Endothelial cell of umbilical vein (primary cell): ENCODE measurements around the gene SLC25A13. TPM values are rescaled to one million over a fixed set of nuclear protein-coding genes. Genes with fewer than 3 reads are reported as not detected.

ENCODE experiments used
- BruUV-seq: library from RNA; stranded (reverse); fragments of 400-500 nt; replicated peaks from 2 replicates; lab custom pipeline; 2021; lab: Mats Ljungman, UMichigan
- CTCF ChIA-PET: fragments of 300-600, 350-600 bp; sonication (Branson Sonifier 250); formaldehyde crosslinking; loops from one replicate; lab custom pipeline; 2021; ENCODE audit warnings: antibody characterized with exemption, inconsistent platforms; lab: Charles Lee
- POLR2A ChIA-PET: fragments of 300-600, 350-600 bp; sonication (Branson Sonifier 250); formaldehyde crosslinking; loops from one replicate; lab custom pipeline; 2021; ENCODE audit warnings: antibody characterized with exemption, inconsistent platforms; lab: Charles Lee
- DNase-seq: peaks from one replicate; pipeline ENCODE4 v3.0.0-alpha.2; 2011; ENCODE audit warnings: low read depth, low spot score
- FAIRE-seq: peaks from 2 replicates; lab custom pipeline; 2011; peaks lifted over from hg19 to GRCh38; lab: Jason Lieb, UNC
- H2AFZ ChIP-seq: 2 replicates; pipeline ENCODE4 v1.6.0; 2012; ENCODE audit warnings: low read depth, low read length, control low read depth, inconsistent platforms
- H3K27ac ChIP-seq: 2 replicates; pipeline ENCODE4 v1.5.1; 2011; ENCODE audit warnings: low read depth, mild to moderate bottlenecking, control low read depth, low read length, moderate library complexity; ENCODE audit not compliant: insufficient read depth
- H3K27me3 ChIP-seq, 2 experiments: 2 replicates each; pipeline versions ENCODE4 v1.6.0 to v1.6.1; 2011; ENCODE audit warnings: low read length in 2 of 2, mixed read lengths in 1 of 2; ENCODE audit not compliant: control insufficient read depth in 2 of 2, insufficient read depth in 2 of 2
- H3K36me3 ChIP-seq, 2 experiments: 2 replicates in 1 of 2; 3 replicates in 1 of 2; pipeline ENCODE4 v1.5.1; 2011; ENCODE audit warnings: low read length in 2 of 2, mild to moderate bottlenecking in 1 of 2, moderate library complexity in 1 of 2; ENCODE audit not compliant: control insufficient read depth in 2 of 2, insufficient read depth in 2 of 2; ENCODE audit errors: extremely low read depth in 1 of 2
- H3K4me1 ChIP-seq: 3 replicates; pipeline ENCODE4 v1.5.1; 2011; ENCODE audit warnings: mild to moderate bottlenecking, low read length; ENCODE audit not compliant: control insufficient read depth, insufficient read depth; ENCODE audit errors: extremely low read depth
- H3K4me2 ChIP-seq: 2 replicates; pipeline ENCODE4 v1.6.1; 2011; ENCODE audit warnings: low read length, control low read depth, mixed read lengths; ENCODE audit not compliant: insufficient read depth
- H3K4me3 ChIP-seq, 3 experiments: fragments of 200-600 bp in 1 of 3; sonication (generic), shearing (Covaris generic) in 1 of 3; replicated peaks in 1 of 3; 2 replicates each; pipeline ENCODE4 v1.5.1; 2011 to 2016; ENCODE audit warnings: control low read depth in 3 of 3, low read length in 3 of 3, mild to moderate bottlenecking in 2 of 3, inconsistent platforms in 1 of 3, low read depth in 1 of 3, moderate library complexity in 1 of 3; ENCODE audit not compliant: insufficient read depth in 1 of 3
- H3K79me2 ChIP-seq: 2 replicates; pipeline ENCODE4 v1.6.0; 2012; ENCODE audit warnings: low read length, inconsistent platforms; ENCODE audit not compliant: control insufficient read depth, insufficient read depth
- H3K9ac ChIP-seq: replicated peaks from 2 replicates; pipeline ENCODE3; 2011; ENCODE audit warnings: low read length, control low read depth; ENCODE audit not compliant: insufficient read depth; ENCODE audit errors: extremely low read depth
- H3K9me1 ChIP-seq: replicated peaks from 3 replicates; pipeline ENCODE4 v1.6.0; 2011; ENCODE audit warnings: mild to moderate bottlenecking, low read length; ENCODE audit not compliant: control insufficient read depth, insufficient read depth; ENCODE audit errors: extremely low read depth
- H3K9me3 ChIP-seq: replicated peaks from 2 replicates; pipeline ENCODE4 v1.5.1; 2012; ENCODE audit warnings: low read length, inconsistent platforms; ENCODE audit not compliant: control insufficient read depth, insufficient read depth
- H4K20me1 ChIP-seq: replicated peaks from 2 replicates; pipeline ENCODE3; 2011; ENCODE audit warnings: mild to moderate bottlenecking, low read length; ENCODE audit not compliant: control insufficient read depth, insufficient read depth; ENCODE audit errors: extremely low read depth
- CTCF ChIP-seq, 2 donors: IDR thresholded peaks; 1 replicate in 1 of 2; 2 replicates in 1 of 2; pipeline ENCODE4 v1.5.1; 2011; ENCODE audit warnings: low read length in 2 of 2, mild to moderate bottlenecking in 2 of 2, moderate library complexity in 2 of 2, control low read depth in 1 of 2, inconsistent platforms in 1 of 2, low read depth in 1 of 2; ENCODE audit not compliant: insufficient read depth in 1 of 2; ENCODE audit errors: extremely low read depth in 1 of 2
- EZH2 ChIP-seq: IDR thresholded peaks from 2 replicates; pipeline ENCODE4 v1.6.1; 2012; ENCODE audit warnings: borderline replicate concordance, low read depth, mild to moderate bottlenecking, moderate library complexity, low read length, inconsistent platforms; ENCODE audit not compliant: severe bottlenecking
- FOS ChIP-seq: IDR thresholded peaks from 2 replicates; pipeline ENCODE4 v1.6.1; 2011; ENCODE audit warnings: mild to moderate bottlenecking, low read length, moderate library complexity, borderline replicate concordance; ENCODE audit not compliant: insufficient read depth
- GATA2 ChIP-seq: IDR thresholded peaks from 2 replicates; pipeline ENCODE4 v1.7.0; 2011; ENCODE audit warnings: low read depth, mild to moderate bottlenecking, moderate library complexity, mixed read lengths, low read length; ENCODE audit not compliant: insufficient read length, insufficient read depth
- JUN ChIP-seq: IDR thresholded peaks from 2 replicates; pipeline ENCODE4 v1.6.1; 2011; ENCODE audit warnings: borderline replicate concordance, low read depth; ENCODE audit not compliant: insufficient read length, insufficient read depth
- MAX ChIP-seq: IDR thresholded peaks from 2 replicates; pipeline ENCODE4 v1.6.1; 2011; ENCODE audit not compliant: insufficient read depth, insufficient read length
- MYC ChIP-seq: IDR thresholded peaks from one replicate; pipeline ENCODE4 v1.6.1; 2011; ENCODE audit warnings: mild to moderate bottlenecking, low read depth, low read length
- POLR2A ChIP-seq: IDR thresholded peaks from 2 replicates; pipeline ENCODE4 v1.6.1; 2012; ENCODE audit warnings: low read depth, mild to moderate bottlenecking, control low read depth, low read length
- POLR2AphosphoS5 ChIP-seq: IDR thresholded peaks from 2 replicates; pipeline ENCODE4 v1.6.1; 2012; ENCODE audit warnings: low read depth, mild to moderate bottlenecking, control low read depth, low read length, moderate library complexity; ENCODE audit not compliant: insufficient read depth
- dilution Hi-C: fragments of 300-500 bp; cut with MboI; formaldehyde crosslinking; loops from one replicate; pipeline ENCODE4 v1.15.0; 2019; ENCODE audit warnings: low sequenced_read_pairs; ENCODE audit not compliant: extremely low pct_ligation_motif_present
- intact Hi-C: fragments of 100-400 bp; cut with micrococcal nuclease; formaldehyde crosslinking; loops from one replicate; pipeline ENCODE4 v1.10.0; 2022
- polyA plus RNA-seq, 4 experiments: library from polyadenylated mRNA; depleted of rRNA in 3 of 4; stranded (reverse) in 3 of 4; unstranded in 1 of 4; fragments of >200 nt; gene quantifications; 2 replicates each; pipeline versions ENCODE4 v1.2.1 to v1.2.3, GENCODE V29; 2011 to 2012; ENCODE audit warnings: missing spikeins in 1 of 4
- total RNA-seq: library from RNA; stranded (reverse); gene quantifications from 2 replicates; pipeline ENCODE4 v1.2.3, GENCODE V29; 2021

SLC25A13 gene
- total and polyA plus RNA-seq, 2 donors (not counting 3 experiments of a cell fraction or from before 2014, with no cell fraction given), result 13.2 to 34.4 TPM

GRCh38 chr7:96121752-96122151, 200.1 kb downstream of the SLC25A13 start:
- FAIRE-seq, result no peak
- H4K20me1 ChIP-seq, result no peaks in the 10 kb centered on the region
- no peak overlapping the region for H3K27ac ChIP-seq

More at GRCh38 chr7:96121752-96122151, 200.1 kb downstream of the SLC25A13 start:
- no peak for DNase-seq
- Histone ChIP-seq H3K9me1 (no peaks in the 10 kb centered on the region), H3K9me3 (no peaks in the 10 kb centered on the region), H3K4me1 (peaks cover 3% of the 10 kb centered on the region), H3K27me3 (no peaks in the 10 kb centered on the region), H3K4me3 (no peak overlapping the region), H3K79me2 (no peaks in the 10 kb centered on the region), H3K4me2 (no peak overlapping the region), H2AFZ (no peak overlapping the region), H3K36me3 (no peaks in the 10 kb centered on the region), H3K9ac (no peak overlapping the region)
- ChIA-PET POLR2A (no interaction called here), CTCF (no interaction called here)
- BruUV-seq, result no TSS peak
- TF ChIP-seq POLR2A, result no peak
- TF ChIP-seq CTCF (IDR thresholded peaks at IDR 0.05; ENCODE audit: extremely low read depth in 1 of 2, insufficient read depth in 1 of 2, low read depth in 1 of 2, low read length in 2 of 2), result no peak
- no peak for TF ChIP-seq MAX
- no peak for TF ChIP-seq MYC
- TF ChIP-seq GATA2, result no peak
- TF ChIP-seq POLR2AphosphoS5, result no peak
- TF ChIP-seq JUN, result no peak
- no peak for TF ChIP-seq FOS
- no peak for TF ChIP-seq EZH2
- intact Hi-C loops, result no loop called here
- dilution Hi-C loops, result no loop called here
